Caco-2 (cell line): ENCODE measurements around the gene IP6K3. TPM values are rescaled to one million over a fixed set of nuclear protein-coding genes. Genes with fewer than 3 reads are reported as not detected.

Experiments
- BruUV-seq: library from RNA; stranded (reverse); fragments of 400-500 nt; replicated peaks from 2 replicates; lab custom pipeline; 2021; lab: Mats Ljungman, UMichigan
- CTCF ChIA-PET: fragments of 300-600 bp; sonication (Branson Sonifier 250); formaldehyde crosslinking; loops from one replicate; lab custom pipeline; 2022; ENCODE audit warnings: antibody characterized with exemption; lab: Charles Lee
- POLR2A ChIA-PET: fragments of 300-600 bp; sonication (Branson Sonifier 250); formaldehyde crosslinking; loops from one replicate; lab custom pipeline; 2022; ENCODE audit warnings: antibody characterized with exemption; lab: Charles Lee
- DNase-seq, 2 experiments: peaks; one replicate each; pipeline versions ENCODE4 v3.0.0 to v3.0.0-alpha.2; 2020 to 2022
- H3K27me3 ChIP-seq: replicated peaks from 2 replicates; pipeline ENCODE4 v1.6.0; 2011; ENCODE audit warnings: low read length; ENCODE audit not compliant: control insufficient read depth, insufficient read depth
- H3K36me3 ChIP-seq: 2 replicates; pipeline ENCODE4 v1.5.1; 2011; ENCODE audit warnings: low read length; ENCODE audit not compliant: control insufficient read depth, insufficient read depth
- H3K4me1 ChIP-seq: fragments of 250-450 bp; sonication (Bioruptor Pico); 2 replicates; pipeline ENCODE4 v1.5.1; 2020; ENCODE audit warnings: mild to moderate bottlenecking
- H3K4me3 ChIP-seq: 2 replicates; pipeline ENCODE4 v1.5.1; 2011; ENCODE audit warnings: low read depth, mild to moderate bottlenecking, control low read depth, low read length
- H3K9me3 ChIP-seq: fragments of 250-450 bp; sonication (Bioruptor Pico); 2 replicates; pipeline ENCODE4 v1.5.1; 2020; ENCODE audit warnings: mild to moderate bottlenecking, moderate library complexity
- H3K27ac Mint-ChIP-seq: one replicate; pipeline ENCODE4 v1.8.0; 2022; ENCODE audit warnings: mixed read lengths; ENCODE audit not compliant: unreplicated experiment
- H3K27me3 Mint-ChIP-seq: one replicate; pipeline ENCODE4 v1.8.0; 2022; ENCODE audit warnings: mixed read lengths; ENCODE audit not compliant: insufficient read depth, unreplicated experiment
- H3K36me3 Mint-ChIP-seq: one replicate; pipeline ENCODE4 v1.8.0; 2022; ENCODE audit warnings: mild to moderate bottlenecking, mixed read lengths; ENCODE audit not compliant: insufficient read depth, unreplicated experiment
- H3K4me1 Mint-ChIP-seq: one replicate; pipeline ENCODE4 v1.8.0; 2022; ENCODE audit warnings: low read depth, mixed read lengths; ENCODE audit not compliant: unreplicated experiment
- H3K4me3 Mint-ChIP-seq: one replicate; pipeline ENCODE4 v1.8.0; 2022; ENCODE audit warnings: mild to moderate bottlenecking, moderate library complexity, mixed read lengths; ENCODE audit not compliant: unreplicated experiment
- H3K9me3 Mint-ChIP-seq: one replicate; pipeline ENCODE4 v1.8.0; 2022; ENCODE audit warnings: mixed read lengths; ENCODE audit not compliant: unreplicated experiment
- intact Hi-C: fragments of 100-400 bp; cut with micrococcal nuclease; formaldehyde crosslinking; loops from one replicate; pipeline ENCODE4 v1.10.0; 2022; ENCODE audit not compliant: unreplicated experiment
- total RNA-seq: library from RNA; stranded (reverse); gene quantifications from 2 replicates; pipeline ENCODE4 v1.2.3, GENCODE V29; 2022
- TF ChIP-seq, protein P1 (sequence below), 2 experiments: fragments of 200-600 bp in 1 of 2; IDR thresholded peaks; 1 replicate in 1 of 2; 2 replicates in 1 of 2; pipeline versions ENCODE4 v1.5.1 to v1.8.0; 2011 to 2022; ENCODE audit warnings: antibody characterized with exemption in 1 of 2, control low read depth in 1 of 2, inconsistent platforms in 1 of 2, low read depth in 1 of 2, low read length in 1 of 2, mild to moderate bottlenecking in 1 of 2, moderate library complexity in 1 of 2; ENCODE audit not compliant: insufficient read depth in 1 of 2, severe bottlenecking in 1 of 2, unreplicated experiment in 1 of 2

Gene IP6K3
- total RNA-seq, 1 experiment from 2014 or later: 0.45 TPM

DNA sequence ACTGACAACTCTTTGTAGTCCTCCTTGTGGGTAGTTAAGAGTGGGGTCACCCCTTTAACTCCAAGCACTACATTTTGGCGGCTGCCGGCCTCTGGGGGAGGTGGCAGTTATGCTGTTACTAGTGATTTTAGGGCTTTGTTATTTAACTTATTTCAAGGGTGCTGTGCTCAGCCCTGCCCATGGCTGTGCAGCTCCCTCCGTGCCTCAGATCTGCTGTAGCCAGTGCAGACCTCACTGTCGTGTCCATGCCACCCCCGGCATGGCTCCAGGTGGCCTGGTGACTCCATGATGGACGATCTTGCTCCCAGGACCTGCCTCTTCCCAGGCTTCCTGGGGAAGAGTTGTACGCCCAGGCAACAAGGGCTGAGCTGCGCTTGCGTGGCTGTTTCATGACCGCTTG lies 50.6 kb downstream of the IP6K3 start:
- TF ChIP-seq, protein P1, sequence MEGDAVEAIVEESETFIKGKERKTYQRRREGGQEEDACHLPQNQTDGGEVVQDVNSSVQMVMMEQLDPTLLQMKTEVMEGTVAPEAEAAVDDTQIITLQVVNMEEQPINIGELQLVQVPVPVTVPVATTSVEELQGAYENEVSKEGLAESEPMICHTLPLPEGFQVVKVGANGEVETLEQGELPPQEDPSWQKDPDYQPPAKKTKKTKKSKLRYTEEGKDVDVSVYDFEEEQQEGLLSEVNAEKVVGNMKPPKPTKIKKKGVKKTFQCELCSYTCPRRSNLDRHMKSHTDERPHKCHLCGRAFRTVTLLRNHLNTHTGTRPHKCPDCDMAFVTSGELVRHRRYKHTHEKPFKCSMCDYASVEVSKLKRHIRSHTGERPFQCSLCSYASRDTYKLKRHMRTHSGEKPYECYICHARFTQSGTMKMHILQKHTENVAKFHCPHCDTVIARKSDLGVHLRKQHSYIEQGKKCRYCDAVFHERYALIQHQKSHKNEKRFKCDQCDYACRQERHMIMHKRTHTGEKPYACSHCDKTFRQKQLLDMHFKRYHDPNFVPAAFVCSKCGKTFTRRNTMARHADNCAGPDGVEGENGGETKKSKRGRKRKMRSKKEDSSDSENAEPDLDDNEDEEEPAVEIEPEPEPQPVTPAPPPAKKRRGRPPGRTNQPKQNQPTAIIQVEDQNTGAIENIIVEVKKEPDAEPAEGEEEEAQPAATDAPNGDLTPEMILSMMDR (IDR thresholded peaks at IDR 0.05; ENCODE audit: insufficient read depth in 1 of 2, low read depth in 1 of 2, low read length in 1 of 2, severe bottlenecking in 1 of 2, unreplicated experiment in 1 of 2): no peak
- Mint-ChIP-seq H3K36me3 (peaks cover 79% of the 10 kb centered on the region), H3K27me3 (no peaks in the 10 kb centered on the region), H3K27ac (no peak overlapping the region), H3K4me1 (peaks cover 8% of the 10 kb centered on the region), H3K9me3 (no peaks in the 10 kb centered on the region), H3K4me3 (no peak overlapping the region)
- ChIA-PET POLR2A (interaction anchor here (0.5 kb wide), 1 partner anchor 62 kb away, joined by 3 read pairs; no protein-coding TSS in a partner anchor), CTCF (no interaction called here)
- H3K4me1 ChIP-seq: peaks cover 8% of the 10 kb centered on the region
- DNase-seq: no peak
- H3K36me3 ChIP-seq: peaks cover 13% of the 10 kb centered on the region
- BruUV-seq: TSS peak; percentile 57
- no peaks in the 10 kb centered on the region for H3K9me3 ChIP-seq
- intact Hi-C loops: no loop called here
- no peak overlapping the region for H3K4me3 ChIP-seq
- H3K27me3 ChIP-seq: no peaks in the 10 kb centered on the region

DNA sequence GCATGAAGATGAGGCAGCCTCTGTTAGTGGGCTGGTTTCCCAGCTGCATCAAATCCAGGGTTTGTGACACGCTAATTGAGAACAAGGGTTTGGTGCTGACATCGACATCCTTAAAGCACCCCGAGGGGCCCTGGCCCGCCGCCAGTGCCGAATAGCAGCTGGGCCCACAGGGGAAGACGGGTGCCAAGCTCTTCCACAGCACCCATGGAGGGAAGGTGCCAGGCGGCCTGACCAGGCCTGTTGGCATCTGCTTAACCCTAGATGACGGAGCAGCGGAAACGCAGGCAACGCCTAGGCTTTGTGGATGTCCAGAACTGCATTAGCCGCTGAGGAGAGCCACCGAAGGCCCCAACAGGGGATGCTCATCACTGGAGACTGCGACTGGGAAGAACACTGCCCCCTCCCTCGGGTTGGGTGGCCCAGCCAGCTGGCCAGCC lies 51.2 kb downstream of the IP6K3 start:
- TF ChIP-seq, protein P1 (IDR thresholded peaks at IDR 0.05; ENCODE audit: insufficient read depth in 1 of 2, low read depth in 1 of 2, low read length in 1 of 2, severe bottlenecking in 1 of 2, unreplicated experiment in 1 of 2): no peak
- POLR2A ChIA-PET: interaction anchor here (0.5 kb wide), 1 partner anchor 61 kb away, joined by 3 read pairs; no protein-coding TSS in a partner anchor
- no TSS peak for BruUV-seq

DNA sequence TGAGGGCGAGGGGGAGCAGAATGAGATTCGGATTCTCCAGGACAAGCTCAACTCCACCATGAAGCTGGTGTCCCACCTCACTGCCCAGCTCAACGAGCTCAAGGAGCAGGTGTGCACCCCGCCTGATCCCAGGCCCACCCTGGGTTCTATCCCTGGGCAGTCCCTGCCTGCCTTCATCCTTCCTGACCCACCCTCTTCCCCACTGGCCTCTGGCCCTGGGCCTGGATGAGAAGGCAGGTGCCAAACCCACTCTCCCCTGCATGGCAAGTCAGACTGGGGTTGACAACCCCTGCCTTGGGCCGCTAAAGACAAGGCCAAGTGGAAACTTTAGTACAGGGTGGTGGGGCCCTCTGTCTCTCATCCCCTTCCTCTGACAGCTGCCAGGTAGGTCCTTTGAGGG lies 51.7 kb downstream of the IP6K3 start:
- H3K4me3 ChIP-seq: no peak overlapping the region
- Mint-ChIP-seq H3K4me1 (peaks cover 8% of the 10 kb centered on the region), H3K36me3 (peaks cover 71% of the 10 kb centered on the region), H3K27ac (no peak overlapping the region), H3K4me3 (no peak overlapping the region), H3K27me3 (no peaks in the 10 kb centered on the region), H3K9me3 (no peaks in the 10 kb centered on the region)
- H3K36me3 ChIP-seq: peaks cover 15% of the 10 kb centered on the region
- POLR2A ChIA-PET: no interaction called here
- CTCF ChIA-PET: interaction anchor here (1.6 kb wide), 1 partner anchor 105 kb away, joined by 5 read pairs; no protein-coding TSS in a partner anchor
- BruUV-seq: no TSS peak
- intact Hi-C loops: no loop called here
- TF ChIP-seq, protein P1 (IDR thresholded peaks at IDR 0.05; ENCODE audit: insufficient read depth in 1 of 2, low read depth in 1 of 2, low read length in 1 of 2, severe bottlenecking in 1 of 2, unreplicated experiment in 1 of 2): no peak
- H3K4me1 ChIP-seq: peaks cover 8% of the 10 kb centered on the region
- H3K9me3 ChIP-seq: no peaks in the 10 kb centered on the region
- no peak for DNase-seq
- no peaks in the 10 kb centered on the region for H3K27me3 ChIP-seq

More for the DNA sequence above, 51.2 kb downstream of the IP6K3 start:
- DNase-seq: no peak
- no peaks in the 10 kb centered on the region for H3K9me3 Mint-ChIP-seq
- H3K36me3 Mint-ChIP-seq: peaks cover 76% of the 10 kb centered on the region
- H3K4me3 ChIP-seq: no peak overlapping the region
- H3K27ac Mint-ChIP-seq: no peak overlapping the region
- H3K4me1 Mint-ChIP-seq: peaks cover 8% of the 10 kb centered on the region
- peaks cover 8% of the 10 kb centered on the region for H3K4me1 ChIP-seq
- no peak overlapping the region for H3K4me3 Mint-ChIP-seq
- H3K36me3 ChIP-seq: peaks cover 16% of the 10 kb centered on the region
- H3K9me3 ChIP-seq: no peaks in the 10 kb centered on the region
- CTCF ChIA-PET: no interaction called here
- H3K27me3 Mint-ChIP-seq: no peaks in the 10 kb centered on the region
- intact Hi-C loops: no loop called here
- H3K27me3 ChIP-seq: no peaks in the 10 kb centered on the region
